Measurements from ENCODE around the gene INO80D. TPM values are rescaled to one million over a fixed set of nuclear protein-coding genes. Genes with fewer than 3 reads are reported as not detected.

INO80D gene
- total and polyA plus RNA-seq, 2 of the 13 experiments (the other 11 are each of a cell fraction or from before 2014, with no cell fraction given) = 7.6 to 7.9 TPM

GRCh38 chr2:205975082-205975949 lies 110.7 kb downstream of the INO80D start (continued):
- TF ChIP-seq GRHL1 (CRISPR knock-in tag; conservative IDR thresholded peaks at IDR 0.05) (no peak), MAZ (IDR thresholded peaks at IDR 0.05; ENCODE audit: borderline replicate concordance, low read depth, low read length) (no peak), MAZ (CRISPR knock-in tag; IDR thresholded peaks at IDR 0.05; ENCODE audit: low read depth) (0 out of 2 replicates have a peak, but pooled peaks have one; percentile 37), NCOA1 (CRISPR knock-in tag; IDR thresholded peaks at IDR 0.05) (peak; percentile 85; the same call in 1 of the 2 replicates), JDP2 (CRISPR knock-in tag; IDR thresholded peaks at IDR 0.05; ENCODE audit: borderline replicate concordance) (no peak), ZNF337 (CRISPR knock-in tag; IDR thresholded peaks at IDR 0.05; ENCODE audit: borderline replicate concordance, low read depth) (no peak), PHB2 (IDR thresholded peaks at IDR 0.05; ENCODE audit: partially characterized antibody) (no peak), GTF3A (CRISPR knock-in tag; conservative IDR thresholded peaks at IDR 0.05) (0 out of 2 replicates have a peak, but pooled peaks have one; percentile 17), ETV6 (CRISPR knock-in tag; conservative IDR thresholded peaks at IDR 0.05) (0 out of 2 replicates have a peak, but pooled peaks have one; percentile 47), HNRNPLL (IDR thresholded peaks at IDR 0.05; ENCODE audit: low read depth, low read length, poor library complexity, severe bottlenecking) (no peak), KAT8 (CRISPR knock-in tag; IDR thresholded peaks at IDR 0.05) (peak; percentile 87), ZFP62 (CRISPR knock-in tag; IDR thresholded peaks at IDR 0.05) (no peak), ASH2L (IDR thresholded peaks at IDR 0.05; ENCODE audit: insufficient read length, low read depth, low read length) (peak; percentile 99), RARA (CRISPR knock-in tag; IDR thresholded peaks at IDR 0.05) (peak; percentile 92), TBL1XR1 (IDR thresholded peaks at IDR 0.05; ENCODE audit: borderline replicate concordance, low read length, partially characterized antibody) (peak; percentile 86), ZNF33B (CRISPR knock-in tag; IDR thresholded peaks at IDR 0.05) (peak; percentile 94), KMT2B (CRISPR knock-in tag; IDR thresholded peaks at IDR 0.05) (peak; percentile 58; the same call in 1 of the 2 replicates), FOSL2 (CRISPR knock-in tag; IDR thresholded peaks at IDR 0.05) (peak; percentile 77), ZNF556 (CRISPR knock-in tag; IDR thresholded peaks at IDR 0.05; ENCODE audit: borderline replicate concordance) (peak; percentile 93), CENPBD1 (CRISPR knock-in tag; IDR thresholded peaks at IDR 0.05; ENCODE audit: borderline replicate concordance, low read depth) (no peak), RFX3 (CRISPR knock-in tag; IDR thresholded peaks at IDR 0.05) (peak; percentile 17; the same call in 1 of the 2 replicates)
- TF ChIP-seq, protein P1, sequence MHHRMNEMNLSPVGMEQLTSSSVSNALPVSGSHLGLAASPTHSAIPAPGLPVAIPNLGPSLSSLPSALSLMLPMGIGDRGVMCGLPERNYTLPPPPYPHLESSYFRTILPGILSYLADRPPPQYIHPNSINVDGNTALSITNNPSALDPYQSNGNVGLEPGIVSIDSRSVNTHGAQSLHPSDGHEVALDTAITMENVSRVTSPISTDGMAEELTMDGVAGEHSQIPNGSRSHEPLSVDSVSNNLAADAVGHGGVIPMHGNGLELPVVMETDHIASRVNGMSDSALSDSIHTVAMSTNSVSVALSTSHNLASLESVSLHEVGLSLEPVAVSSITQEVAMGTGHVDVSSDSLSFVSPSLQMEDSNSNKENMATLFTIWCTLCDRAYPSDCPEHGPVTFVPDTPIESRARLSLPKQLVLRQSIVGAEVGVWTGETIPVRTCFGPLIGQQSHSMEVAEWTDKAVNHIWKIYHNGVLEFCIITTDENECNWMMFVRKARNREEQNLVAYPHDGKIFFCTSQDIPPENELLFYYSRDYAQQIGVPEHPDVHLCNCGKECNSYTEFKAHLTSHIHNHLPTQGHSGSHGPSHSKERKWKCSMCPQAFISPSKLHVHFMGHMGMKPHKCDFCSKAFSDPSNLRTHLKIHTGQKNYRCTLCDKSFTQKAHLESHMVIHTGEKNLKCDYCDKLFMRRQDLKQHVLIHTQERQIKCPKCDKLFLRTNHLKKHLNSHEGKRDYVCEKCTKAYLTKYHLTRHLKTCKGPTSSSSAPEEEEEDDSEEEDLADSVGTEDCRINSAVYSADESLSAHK (CRISPR knock-in tag; IDR thresholded peaks at IDR 0.05; ENCODE audit: borderline replicate concordance) = no peak
- TF ChIP-seq, protein P2, sequence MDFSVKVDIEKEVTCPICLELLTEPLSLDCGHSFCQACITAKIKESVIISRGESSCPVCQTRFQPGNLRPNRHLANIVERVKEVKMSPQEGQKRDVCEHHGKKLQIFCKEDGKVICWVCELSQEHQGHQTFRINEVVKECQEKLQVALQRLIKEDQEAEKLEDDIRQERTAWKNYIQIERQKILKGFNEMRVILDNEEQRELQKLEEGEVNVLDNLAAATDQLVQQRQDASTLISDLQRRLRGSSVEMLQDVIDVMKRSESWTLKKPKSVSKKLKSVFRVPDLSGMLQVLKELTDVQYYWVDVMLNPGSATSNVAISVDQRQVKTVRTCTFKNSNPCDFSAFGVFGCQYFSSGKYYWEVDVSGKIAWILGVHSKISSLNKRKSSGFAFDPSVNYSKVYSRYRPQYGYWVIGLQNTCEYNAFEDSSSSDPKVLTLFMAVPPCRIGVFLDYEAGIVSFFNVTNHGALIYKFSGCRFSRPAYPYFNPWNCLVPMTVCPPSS (IDR thresholded peaks at IDR 0.05) = no peak

Data from HepG2 (cell line).